GM12878 (cell line): ENCODE data around the gene C1QTNF3. TPM values are rescaled to one million over a fixed set of nuclear protein-coding genes. Genes with fewer than 3 reads are reported as not detected.

Experiments used
- ATAC-seq: fragments of 200-7000 bp; cut with Tn5 transposase; 3 replicates; pipeline ENCODE4 v1.9.1; 2020; ENCODE audit warnings: mild to moderate bottlenecking, moderate library complexity
- BruUV-seq: library from RNA; stranded (reverse); fragments of 400-500 nt; replicated peaks from 2 replicates; lab custom pipeline; 2021; lab: Mats Ljungman, UMichigan
- CTCF ChIA-PET: fragments of 300-600 bp; sonication (Branson Sonifier 250); formaldehyde crosslinking; extraction: SDS; loops from one replicate; lab custom pipeline; 2021; ENCODE audit warnings: inconsistent platforms; lab: Yijun Ruan, JAX
- POLR2A ChIA-PET: fragments of 350-600 bp; formaldehyde crosslinking; extraction: SDS; loops from one replicate; lab custom pipeline; 2021; ENCODE audit warnings: inconsistent platforms; lab: Charles Lee
- RAD21 ChIA-PET: fragments of 300-600 bp; sonication (Branson Sonifier 250); formaldehyde crosslinking; loops from one replicate; lab custom pipeline; 2023; ENCODE audit warnings: antibody characterized with exemption; ENCODE audit not compliant: unreplicated experiment; lab: Charles Lee
- SMC1A ChIA-PET: fragments of 300-600 bp; sonication (Branson Sonifier 250); formaldehyde crosslinking; loops from one replicate; lab custom pipeline; 2023; ENCODE audit not compliant: unreplicated experiment, uncharacterized antibody; lab: Charles Lee
- DNase-seq: peaks from one replicate; pipeline ENCODE4 v3.0.0-alpha.2; 2011; ENCODE audit warnings: low read depth, low spot score
- FAIRE-seq: peaks from 3 replicates; lab custom pipeline; 2011; peaks lifted over from hg19 to GRCh38; lab: Jason Lieb, UNC
- H2AFZ ChIP-seq: 2 replicates; pipeline ENCODE4 v1.6.0; 2011; ENCODE audit warnings: low read depth, low read length, control low read depth; ENCODE audit not compliant: control insufficient read depth
- H3K27ac ChIP-seq: 2 replicates; pipeline ENCODE4 v1.5.1; 2011; ENCODE audit warnings: control low read depth; ENCODE audit not compliant: control insufficient read depth, insufficient read depth
- H3K27me3 ChIP-seq, 2 experiments: replicated peaks in 1 of 2; 2 replicates each; pipeline versions ENCODE4 v1.6.0 to v1.6.1; 2011; ENCODE audit warnings: low read length in 1 of 2; ENCODE audit not compliant: control insufficient read depth in 2 of 2, insufficient read depth in 2 of 2
- H3K36me3 ChIP-seq, 2 experiments: 2 replicates each; pipeline ENCODE4 v1.5.1; 2011; ENCODE audit warnings: low read length in 1 of 2; ENCODE audit not compliant: control insufficient read depth in 2 of 2, insufficient read depth in 2 of 2
- H3K4me1 ChIP-seq: 2 replicates; pipeline ENCODE4 v1.6.1; 2011; ENCODE audit warnings: mild to moderate bottlenecking, low read length, moderate library complexity, mixed read lengths; ENCODE audit not compliant: control insufficient read depth, insufficient read depth
- H3K4me2 ChIP-seq: 2 replicates; pipeline ENCODE4 v1.6.0; 2011; ENCODE audit warnings: control low read depth; ENCODE audit not compliant: control insufficient read depth, insufficient read depth
- H3K4me3 ChIP-seq: fragments of 200-600 bp; sonication (generic); 2 replicates; pipeline ENCODE4 v1.5.1; 2016
- H3K79me2 ChIP-seq: 2 replicates; pipeline ENCODE4 v1.6.0; 2011; ENCODE audit warnings: low read length; ENCODE audit not compliant: control insufficient read depth, insufficient read depth
- H3K9ac ChIP-seq: 2 replicates; pipeline ENCODE4 v1.8.0; 2011; ENCODE audit warnings: low read length, control low read depth, mixed read lengths; ENCODE audit not compliant: control insufficient read depth, insufficient read depth
- H3K9me3 ChIP-seq: replicated peaks from 3 replicates; pipeline ENCODE4 v1.5.1; 2011; ENCODE audit warnings: mild to moderate bottlenecking, low read length; ENCODE audit not compliant: control insufficient read depth, insufficient read depth
- H4K20me1 ChIP-seq: 2 replicates; pipeline ENCODE4 v1.6.0; 2011; ENCODE audit not compliant: control insufficient read depth, insufficient read depth
- TARDBP ChIP-seq: IDR thresholded peaks from 2 replicates; pipeline ENCODE4 v1.6.1; 2016; ENCODE audit warnings: borderline replicate concordance
- YBX1 ChIP-seq: fragments of 450-650 bp; IDR thresholded peaks from 2 replicates; pipeline ENCODE4 v1.6.1; 2016; ENCODE audit warnings: antibody characterized with exemption
- in situ Hi-C: fragments of 300-500 bp; cut with MboI; formaldehyde crosslinking; loops from 9 replicates; pipeline ENCODE4 v1.14.3; 2018; ENCODE audit warnings: mixed read lengths
- intact Hi-C: fragments of 100-400 bp; cut with micrococcal nuclease; formaldehyde crosslinking; loops from one replicate; pipeline ENCODE4 v1.14.2; 2022; ENCODE audit not compliant: unreplicated experiment
- polyA plus RNA-seq, 11 experiments: library from polyadenylated mRNA; depleted of rRNA in 4 of 11; unstranded in 6 of 11; stranded (reverse) in 5 of 11; fragments of >200 nt; fragmentation: Nextera tagmentation in 4 of 11; fragmentation: Illumina TruSeq in 1 of 11; extraction: Ambion mirVana in 4 of 11; extraction: Trizol in 1 of 11; gene quantifications; 1 replicate in 1 of 11; 2 replicates in 10 of 11; pipeline versions ENCODE4 v1.2.1 to v1.2.3, GENCODE V29; 2011 to 2016; ENCODE audit warnings: inconsistent platforms in 2 of 11, missing spikeins in 2 of 11, low read depth in 1 of 11
- total RNA-seq, 4 experiments: library from RNA; depleted of rRNA in 3 of 4; stranded (reverse); fragments of >200 nt in 3 of 4; fragmentation: Illumina TruSeq in 1 of 4; extraction: Trizol in 1 of 4; gene quantifications; 2 replicates each; pipeline versions ENCODE4 v1.2.1 to v1.2.3, GENCODE V29; 2013 to 2021
- TF ChIP-seq, protein P1 (sequence below): IDR thresholded peaks from 2 replicates; pipeline ENCODE4 v1.6.1; 2011; ENCODE audit warnings: mild to moderate bottlenecking, low read depth, low read length, moderate library complexity; ENCODE audit not compliant: insufficient replicate concordance
- TF ChIP-seq, protein P2 (sequence below): fragments of 450-650 bp; conservative IDR thresholded peaks from 2 replicates; pipeline ENCODE4 v1.6.1; 2017; ENCODE audit warnings: mild to moderate bottlenecking, moderate library complexity

The C1QTNF3 gene
- total and polyA plus RNA-seq, 10 of the 15 experiments (the other 5 are each of a cell fraction or from before 2014, with no cell fraction given) = 0.39 to 6.3 (median 1.3) TPM

DNA sequence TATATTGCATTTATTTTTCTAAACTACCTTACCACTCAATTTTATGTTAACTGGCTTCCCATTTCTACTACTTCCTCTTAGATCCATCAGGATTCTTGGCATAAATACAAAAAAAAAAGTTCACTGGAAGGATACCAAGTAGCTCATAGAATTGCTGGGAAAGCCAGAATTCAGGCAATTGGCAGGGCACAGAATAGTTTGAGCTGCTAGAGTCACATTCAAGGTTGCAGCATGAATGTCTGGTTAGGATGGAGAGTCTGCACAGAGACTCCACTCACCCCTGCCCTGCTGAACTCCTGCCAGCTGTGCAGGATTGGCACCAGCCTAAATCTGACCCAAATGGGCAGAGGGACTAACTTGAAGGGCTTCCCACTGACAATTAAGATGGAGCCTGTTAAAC is 30.2 kb downstream of the C1QTNF3 start:
- no peak overlapping the region for H2AFZ ChIP-seq
- in situ Hi-C loops = loop anchor here (25.0 kb wide), 1 partner anchor 900 kb away; the partner anchor contains the start of genes BRIX1 and RAD1
- H4K20me1 ChIP-seq = no peaks in the 10 kb centered on the region
- FAIRE-seq = no peak
- ChIA-PET SMC1A (interaction anchor here (0.6 to 1.0 kb wide), 5 partner anchors 14 to 80 kb away, joined by 3 read pairs; no protein-coding TSS in a partner anchor), CTCF (interaction anchor here (1.4 to 2.0 kb wide), 2 partner anchors 9 to 15 kb away, joined by 4 to 5 read pairs; no protein-coding TSS in a partner anchor), POLR2A (interaction anchor here (0.7 kb wide), 1 partner anchor 1936 kb away, joined by 5 read pairs; no protein-coding TSS in a partner anchor), RAD21 (no interaction called here)
- H3K36me3 ChIP-seq = no peaks in the 10 kb centered on the region
- BruUV-seq = no TSS peak
- peaks cover 4% of the 10 kb centered on the region; the same call in 1 of the 2 replicates for H3K4me1 ChIP-seq
- no peaks in the 10 kb centered on the region for H3K79me2 ChIP-seq
- no peak overlapping the region for H3K4me2 ChIP-seq
- H3K27me3 ChIP-seq = no peaks in the 10 kb centered on the region
- ATAC-seq = no peak
- no peak overlapping the region for H3K4me3 ChIP-seq
- H3K27ac ChIP-seq = no peak overlapping the region
- H3K9me3 ChIP-seq = no peaks in the 10 kb centered on the region
- TF ChIP-seq, protein P1, sequence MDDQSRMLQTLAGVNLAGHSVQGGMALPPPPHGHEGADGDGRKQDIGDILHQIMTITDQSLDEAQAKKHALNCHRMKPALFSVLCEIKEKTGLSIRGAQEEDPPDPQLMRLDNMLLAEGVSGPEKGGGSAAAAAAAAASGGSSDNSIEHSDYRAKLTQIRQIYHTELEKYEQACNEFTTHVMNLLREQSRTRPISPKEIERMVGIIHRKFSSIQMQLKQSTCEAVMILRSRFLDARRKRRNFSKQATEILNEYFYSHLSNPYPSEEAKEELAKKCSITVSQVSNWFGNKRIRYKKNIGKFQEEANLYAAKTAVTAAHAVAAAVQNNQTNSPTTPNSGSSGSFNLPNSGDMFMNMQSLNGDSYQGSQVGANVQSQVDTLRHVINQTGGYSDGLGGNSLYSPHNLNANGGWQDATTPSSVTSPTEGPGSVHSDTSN = no peak
- TF ChIP-seq, protein P2, sequence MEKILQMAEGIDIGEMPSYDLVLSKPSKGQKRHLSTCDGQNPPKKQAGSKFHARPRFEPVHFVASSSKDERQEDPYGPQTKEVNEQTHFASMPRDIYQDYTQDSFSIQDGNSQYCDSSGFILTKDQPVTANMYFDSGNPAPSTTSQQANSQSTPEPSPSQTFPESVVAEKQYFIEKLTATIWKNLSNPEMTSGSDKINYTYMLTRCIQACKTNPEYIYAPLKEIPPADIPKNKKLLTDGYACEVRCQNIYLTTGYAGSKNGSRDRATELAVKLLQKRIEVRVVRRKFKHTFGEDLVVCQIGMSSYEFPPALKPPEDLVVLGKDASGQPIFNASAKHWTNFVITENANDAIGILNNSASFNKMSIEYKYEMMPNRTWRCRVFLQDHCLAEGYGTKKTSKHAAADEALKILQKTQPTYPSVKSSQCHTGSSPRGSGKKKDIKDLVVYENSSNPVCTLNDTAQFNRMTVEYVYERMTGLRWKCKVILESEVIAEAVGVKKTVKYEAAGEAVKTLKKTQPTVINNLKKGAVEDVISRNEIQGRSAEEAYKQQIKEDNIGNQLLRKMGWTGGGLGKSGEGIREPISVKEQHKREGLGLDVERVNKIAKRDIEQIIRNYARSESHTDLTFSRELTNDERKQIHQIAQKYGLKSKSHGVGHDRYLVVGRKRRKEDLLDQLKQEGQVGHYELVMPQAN = no peak
- TF ChIP-seq YBX1 (no peak), TARDBP (no peak)
- DNase-seq = no peak
- intact Hi-C loops = no loop called here
- H3K9ac ChIP-seq = no peak overlapping the region
